NT2/D1 (cell line): ENCODE data around the gene AKAP13.

Experiments
- DNase-seq: peaks from one replicate; pipeline ENCODE4 v3.0.0-alpha.2; 2011; ENCODE audit warnings: low read depth, low spot score
- H3K27me3 ChIP-seq: 2 replicates; pipeline ENCODE4 v1.6.0; 2011; ENCODE audit warnings: mild to moderate bottlenecking; ENCODE audit not compliant: insufficient read length, insufficient read depth
- H3K36me3 ChIP-seq: 2 replicates; pipeline ENCODE4 v1.6.1; 2011; ENCODE audit warnings: mild to moderate bottlenecking, low read length, mixed read lengths; ENCODE audit not compliant: insufficient read depth, insufficient read length
- H3K4me1 ChIP-seq: 2 replicates; pipeline ENCODE4 v1.5.1; 2011; ENCODE audit not compliant: insufficient read depth, insufficient read length
- H3K4me3 ChIP-seq: 2 replicates; pipeline ENCODE4 v1.5.1; 2011; ENCODE audit warnings: low read depth; ENCODE audit not compliant: insufficient read length
- H3K9ac ChIP-seq: 2 replicates; pipeline ENCODE4 v1.6.0; 2011; ENCODE audit warnings: low read depth; ENCODE audit not compliant: insufficient read length
- H3K9me3 ChIP-seq: 2 replicates; pipeline ENCODE4 v1.5.1; 2011; ENCODE audit warnings: mild to moderate bottlenecking, low read length; ENCODE audit not compliant: insufficient read depth
- SUZ12 ChIP-seq: IDR thresholded peaks from 2 replicates; pipeline ENCODE4 v1.6.1; 2011; ENCODE audit not compliant: insufficient read length, insufficient read depth; ENCODE audit errors: extremely low read depth
- YY1 ChIP-seq: IDR thresholded peaks from 2 replicates; pipeline ENCODE4 v1.6.1; 2011; ENCODE audit not compliant: insufficient read length, insufficient read depth
- ZNF274 ChIP-seq: IDR thresholded peaks from 2 replicates; pipeline ENCODE4 v1.6.1; 2011; ENCODE audit warnings: mild to moderate bottlenecking, low read depth, low read length

Gene AKAP13

GRCh38 chr15:85755942-85756341 lies 375.5 kb downstream of the AKAP13 start:
- H3K9ac ChIP-seq = no peak overlapping the region
- peaks cover 55% of the 10 kb centered on the region for H3K36me3 ChIP-seq
- no peaks in the 10 kb centered on the region for H3K27me3 ChIP-seq
- TF ChIP-seq SUZ12 = no peak
- no peak for TF ChIP-seq ZNF274
- no peak for TF ChIP-seq YY1
- no peak overlapping the region for H3K4me3 ChIP-seq
- H3K4me1 ChIP-seq = peaks cover 7% of the 10 kb centered on the region
- no peak for DNase-seq
- no peaks in the 10 kb centered on the region for H3K9me3 ChIP-seq

- Histone ChIP-seq H3K9me3 (no peaks in the 10 kb centered on the region), H3K4me3 (no peak overlapping the region), H3K4me1 (peaks cover 7% of the 10 kb centered on the region), H3K9ac (no peak overlapping the region), H3K27me3 (no peaks in the 10 kb centered on the region), H3K36me3 (peaks cover 60% of the 10 kb centered on the region)
- no peak for DNase-seq
- no peak for TF ChIP-seq SUZ12
Observed at GRCh38 chr15:85756411-85757072, 376.1 kb downstream of the AKAP13 start.

GRCh38 chr15:85757073-85757938 lies 376.9 kb downstream of the AKAP13 start:
- H3K36me3 ChIP-seq = peaks cover 68% of the 10 kb centered on the region
- no peak overlapping the region for H3K9ac ChIP-seq
- no peaks in the 10 kb centered on the region for H3K27me3 ChIP-seq
- TF ChIP-seq YY1 (no peak), ZNF274 (no peak), SUZ12 (no peak)
- DNase-seq = no peak
- no peak overlapping the region for H3K4me3 ChIP-seq
- H3K9me3 ChIP-seq = no peaks in the 10 kb centered on the region
- peaks cover 7% of the 10 kb centered on the region for H3K4me1 ChIP-seq

- H3K27me3 ChIP-seq = no peaks in the 10 kb centered on the region
- peaks cover 2% of the 10 kb centered on the region for H3K4me1 ChIP-seq
- H3K36me3 ChIP-seq = peaks cover 73% of the 10 kb centered on the region
- no peak for DNase-seq
- no peak for TF ChIP-seq ZNF274
- TF ChIP-seq YY1 = no peak
- no peak for TF ChIP-seq SUZ12
- no peak overlapping the region for H3K9ac ChIP-seq
- H3K4me3 ChIP-seq = no peak overlapping the region
- H3K9me3 ChIP-seq = no peaks in the 10 kb centered on the region
Observed at GRCh38 chr15:85757939-85758654, 377.7 kb downstream of the AKAP13 start.

- no peak overlapping the region for H3K9ac ChIP-seq
- no peak overlapping the region for H3K4me3 ChIP-seq
- H3K27me3 ChIP-seq = no peaks in the 10 kb centered on the region
- H3K4me1 ChIP-seq = peaks cover 4% of the 10 kb centered on the region
- TF ChIP-seq SUZ12 = no peak
- no peak for TF ChIP-seq ZNF274
- no peak for TF ChIP-seq YY1
- peaks cover 73% of the 10 kb centered on the region for H3K36me3 ChIP-seq
- no peak for DNase-seq
- no peaks in the 10 kb centered on the region for H3K9me3 ChIP-seq
Observed at GRCh38 chr15:85758655-85758978, 378.2 kb downstream of the AKAP13 start.

GRCh38 chr15:85759376-85759775 lies 379.0 kb downstream of the AKAP13 start:
- H3K36me3 ChIP-seq = peaks cover 73% of the 10 kb centered on the region
- no peaks in the 10 kb centered on the region for H3K27me3 ChIP-seq
- H3K4me3 ChIP-seq = no peak overlapping the region
- H3K9ac ChIP-seq = no peak overlapping the region
- no peaks in the 10 kb centered on the region for H3K9me3 ChIP-seq
- no peak for TF ChIP-seq ZNF274
- TF ChIP-seq YY1 = no peak
- TF ChIP-seq SUZ12 = no peak
- no peak for DNase-seq
- H3K4me1 ChIP-seq = peaks cover 12% of the 10 kb centered on the region

- peaks cover 80% of the 10 kb centered on the region for H3K36me3 ChIP-seq
- TF ChIP-seq ZNF274 (no peak), YY1 (no peak), SUZ12 (no peak)
- no peaks in the 10 kb centered on the region for H3K27me3 ChIP-seq
- H3K9me3 ChIP-seq = no peaks in the 10 kb centered on the region
- no peak overlapping the region for H3K9ac ChIP-seq
- peaks cover 14% of the 10 kb centered on the region for H3K4me1 ChIP-seq
- no peak for DNase-seq
- no peak overlapping the region for H3K4me3 ChIP-seq
Observed at GRCh38 chr15:85760049-85760448, 379.6 kb downstream of the AKAP13 start.
